8988T (cell line): ENCODE results near the gene EPHA1.
"Not testable (repeated sequence)": the region's sequence is repeated elsewhere in the genome, so short reads cannot be mapped to it uniquely, and the experiment has no call there.

ENCODE experiments used
- DNase-seq: peaks from one replicate; pipeline ENCODE4 v3.0.0; 2011

EPHA1 gene

GRCh38 chr7:143429770-143430698 lies 21.4 kb upstream of the EPHA1 start:
- DNase-seq: no peak

- no peak for DNase-seq
Observed at GRCh38 chr7:143426479-143427142, 18.0 kb upstream of the EPHA1 start.

DNA sequence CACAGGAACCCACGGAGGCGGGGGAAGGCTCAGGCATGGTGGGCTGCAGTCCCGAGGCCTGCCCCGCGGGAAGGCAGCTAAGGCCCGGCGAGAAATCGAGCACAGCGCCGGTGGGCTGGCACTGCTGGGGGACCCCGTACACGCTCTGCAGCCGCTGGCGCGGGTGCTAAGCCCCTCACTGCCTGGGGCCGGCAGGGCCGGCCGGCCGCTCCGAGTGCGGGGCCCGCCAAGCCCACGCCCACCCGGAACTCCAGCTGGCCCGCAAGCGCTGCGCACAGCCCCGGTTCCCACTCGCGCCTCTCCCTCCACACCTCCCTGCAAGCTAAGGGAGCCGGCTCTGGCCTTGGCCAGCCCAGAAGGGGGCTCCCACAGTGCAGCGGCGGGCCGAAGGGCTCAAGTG lies 15.8 kb upstream of the EPHA1 start:
- not testable (repeated sequence) for DNase-seq

DNA sequence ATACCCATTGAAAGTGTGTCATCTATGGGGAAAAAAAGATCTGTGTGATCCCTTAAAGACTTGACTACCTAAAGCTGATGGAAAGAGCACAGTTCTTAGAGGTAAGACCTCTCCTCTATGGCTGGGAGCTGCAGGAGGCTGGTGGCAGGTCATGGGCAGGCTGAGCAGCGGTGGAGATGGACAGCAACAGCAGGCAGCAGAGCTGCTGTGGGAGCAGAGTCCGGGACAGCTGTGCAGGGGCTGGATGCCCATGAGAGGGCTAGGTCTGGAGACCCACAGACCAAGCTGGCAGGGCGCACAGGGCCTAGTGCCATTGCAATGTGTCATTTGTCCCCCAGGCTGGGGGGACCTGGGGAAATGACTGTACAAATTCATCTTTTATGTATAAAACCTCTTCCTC lies 13.4 kb upstream of the EPHA1 start:
- DNase-seq: no peak

DNA sequence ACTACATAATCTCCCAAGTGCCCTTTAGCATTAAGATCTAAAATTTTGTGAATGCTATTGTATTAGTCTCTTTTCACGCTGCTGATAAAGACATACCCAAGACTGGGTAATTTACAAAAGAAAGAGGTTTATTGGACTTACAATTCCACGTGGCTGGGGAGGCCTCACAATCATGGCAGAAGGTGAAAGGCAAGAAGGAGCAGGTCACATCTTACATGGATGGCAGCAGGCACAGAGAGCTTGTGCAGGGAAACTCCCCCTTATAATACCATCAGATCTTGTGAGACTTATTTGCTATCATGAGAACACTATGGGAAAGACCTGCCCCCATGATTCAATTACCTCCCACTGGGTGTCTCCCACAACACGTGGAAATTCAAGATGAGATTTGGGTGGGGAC lies 12.0 kb upstream of the EPHA1 start:
- not testable (repeated sequence) for DNase-seq

GRCh38 chr7:143419880-143420279 lies 11.2 kb upstream of the EPHA1 start:
- DNase-seq: no peak

GRCh38 chr7:143418681-143419458 lies 10.2 kb upstream of the EPHA1 start:
- no peak for DNase-seq

GRCh38 chr7:143417734-143418383 lies 9.2 kb upstream of the EPHA1 start:
- no peak for DNase-seq

DNA sequence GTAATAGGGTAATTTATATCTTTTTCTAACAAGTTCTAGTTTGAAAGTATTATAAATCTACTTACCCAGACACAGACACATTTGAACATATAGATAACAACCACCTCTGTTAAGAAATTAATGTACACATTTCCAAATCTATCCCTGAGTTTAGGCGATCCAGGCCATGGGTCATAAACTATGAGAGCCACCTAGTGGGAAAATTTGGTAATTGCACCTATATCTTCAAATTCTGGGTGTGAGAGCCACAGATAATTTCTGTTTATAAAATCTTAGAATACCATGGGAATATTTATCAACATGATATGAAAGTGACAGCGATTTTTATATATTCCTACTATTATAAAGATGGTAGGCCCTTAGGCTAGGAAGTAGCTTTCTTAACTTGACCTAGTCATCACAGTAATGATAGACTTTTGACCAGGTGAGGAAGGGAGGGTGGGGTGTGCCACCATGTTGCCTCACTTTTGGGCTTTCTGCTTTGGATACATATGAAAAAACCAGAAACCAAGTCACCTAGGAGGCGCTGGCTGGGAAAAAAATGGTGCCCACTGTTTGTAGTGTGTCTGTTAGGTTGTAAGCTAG lies 8.0 kb upstream of the EPHA1 start:
- no peak for DNase-seq

DNA sequence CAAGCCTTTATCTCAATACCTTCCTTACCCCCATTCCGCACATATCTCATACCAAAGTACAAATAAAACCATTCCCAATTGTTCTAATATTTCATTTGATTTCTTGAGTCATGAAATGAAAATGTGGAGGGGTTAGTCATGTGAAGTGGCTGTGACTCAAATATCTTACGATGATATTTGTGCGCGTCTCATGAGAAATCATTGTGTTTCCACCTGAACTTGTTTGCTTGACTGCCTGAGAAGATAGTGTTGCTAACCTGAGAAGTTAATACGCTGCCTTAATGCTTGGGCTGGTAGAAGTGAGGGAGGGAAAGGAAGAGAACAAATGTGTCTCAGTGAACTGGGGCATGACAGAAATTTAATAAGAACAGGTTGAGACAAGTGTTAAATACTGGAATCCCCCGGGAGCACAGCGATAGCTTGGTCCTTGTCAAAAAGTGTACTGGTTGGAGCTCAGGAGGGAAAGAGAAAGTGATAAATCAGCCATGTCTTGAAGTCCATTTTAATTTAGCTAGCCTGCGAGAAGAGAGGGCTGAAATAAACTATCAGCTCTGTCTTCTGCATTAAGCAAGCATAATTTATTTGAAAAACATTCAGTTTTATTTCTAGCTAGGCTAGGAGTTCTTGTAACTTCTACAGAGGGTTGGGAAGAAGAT lies 7.2 kb upstream of the EPHA1 start:
- DNase-seq: no peak

- DNase-seq: not testable (repeated sequence)
Observed at GRCh38 chr7:143415209-143415608, 6.6 kb upstream of the EPHA1 start.

- no peak for DNase-seq
Observed at GRCh38 chr7:143413123-143413522, 4.5 kb upstream of the EPHA1 start.

- DNase-seq: no peak
Observed at GRCh38 chr7:143411976-143412708, 3.5 kb upstream of the EPHA1 start.

GRCh38 chr7:143410521-143411004 lies 1.9 kb upstream of the EPHA1 start:
- no peak for DNase-seq

- DNase-seq: no peak
Observed at GRCh38 chr7:143408252-143408685, 387 bp downstream of the EPHA1 start.

DNA sequence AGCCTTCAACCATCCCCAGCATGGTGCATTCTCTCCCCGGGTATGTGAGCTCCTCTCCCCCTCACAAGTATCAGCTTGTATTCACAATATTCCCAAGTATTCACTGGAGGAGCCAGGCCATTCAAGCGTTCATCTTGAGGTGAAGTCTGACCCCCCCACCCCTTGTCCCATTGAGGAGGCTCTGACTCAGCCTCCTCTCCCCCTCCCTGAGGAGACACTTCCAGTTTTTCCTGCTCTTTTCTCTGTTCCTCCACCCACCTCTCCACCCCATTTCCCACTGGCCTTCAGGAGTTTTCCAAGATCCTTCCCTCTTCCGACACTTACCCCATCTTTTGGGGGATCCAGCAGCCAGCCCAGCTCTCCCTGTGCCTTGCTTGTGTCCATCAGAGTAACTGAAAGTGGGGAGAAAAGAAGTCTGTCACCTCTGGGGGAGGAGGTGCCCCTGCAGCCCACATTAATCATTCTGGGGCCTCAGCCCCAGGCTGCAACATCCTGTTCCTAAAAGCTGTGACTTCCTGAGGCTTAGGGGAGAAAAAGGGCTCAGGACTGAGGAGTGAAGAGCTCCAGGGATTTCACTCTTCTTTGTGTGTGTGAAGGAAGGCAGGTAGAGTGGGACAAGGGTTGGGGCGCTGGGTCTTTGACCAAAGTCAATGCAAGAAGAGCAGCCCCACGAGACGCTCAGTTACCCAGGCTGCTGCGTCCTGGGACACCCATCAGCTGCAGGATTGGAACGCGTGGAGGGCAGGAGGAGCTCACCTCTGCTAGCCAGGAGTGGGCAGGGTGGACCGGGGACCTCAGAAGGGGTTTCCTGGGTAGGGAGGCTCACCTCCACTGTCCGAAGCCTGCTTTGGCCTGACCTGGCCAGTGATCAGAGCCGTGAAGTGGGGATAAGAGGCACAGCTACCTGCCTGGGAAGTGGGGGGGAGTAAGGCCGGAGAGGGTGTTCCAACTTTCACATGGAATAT lies 1.1 kb downstream of the EPHA1 start:
- no peak for DNase-seq

DNA sequence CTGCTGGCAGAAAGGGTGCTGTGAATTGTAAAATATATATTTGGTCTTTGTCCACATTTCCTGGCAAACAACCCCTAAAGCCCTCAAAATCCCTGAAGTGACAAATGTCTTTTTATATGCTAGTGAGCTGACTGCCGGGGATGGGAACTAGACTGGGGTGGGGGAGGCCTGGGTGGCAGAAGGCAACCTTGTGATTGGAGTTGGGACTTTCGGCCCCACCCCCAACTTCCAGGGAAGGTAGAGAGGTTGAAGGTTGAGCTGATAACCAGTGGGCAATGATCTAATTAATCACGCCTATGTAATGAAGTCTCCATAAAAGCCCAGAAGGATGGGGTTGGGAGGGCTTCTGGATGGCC lies 2.7 kb downstream of the EPHA1 start:
- DNase-seq: no peak

GRCh38 chr7:143405173-143406001 lies 3.3 kb downstream of the EPHA1 start:
- DNase-seq: no peak

- not testable (repeated sequence) for DNase-seq
Observed at GRCh38 chr7:143402233-143402632, 6.4 kb downstream of the EPHA1 start.
